ENCODE results near the gene SMARCC1.

Gene SMARCC1

GRCh38 chr3:47556351-47556750, 225.3 kb downstream of the SMARCC1 start:
- DNase-seq (ENCODE audit: low spot score) = no peak
- no peak for TF ChIP-seq CTCF (IDR thresholded peaks at IDR 0.05; ENCODE audit: borderline replicate concordance, control extremely low read depth, extremely low read depth, insufficient read depth, missing control alignments)
- in situ Hi-C loops (cut with MboI; ENCODE audit: low sequenced_read_pairs, unreplicated experiment) = no loop called here

- in situ Hi-C loops (cut with MboI; ENCODE audit: low sequenced_read_pairs, unreplicated experiment) = no loop called here
- no peak for TF ChIP-seq CTCF (IDR thresholded peaks at IDR 0.05; ENCODE audit: borderline replicate concordance, control extremely low read depth, extremely low read depth, insufficient read depth, missing control alignments)
- DNase-seq (ENCODE audit: low spot score) = no peak
Observed at GRCh38 chr3:47554335-47554734, 227.4 kb downstream of the SMARCC1 start.

- no peak for DNase-seq (ENCODE audit: low spot score)
- in situ Hi-C loops (cut with MboI; ENCODE audit: low sequenced_read_pairs, unreplicated experiment) = no loop called here
- no peak for TF ChIP-seq CTCF (IDR thresholded peaks at IDR 0.05; ENCODE audit: borderline replicate concordance, control extremely low read depth, extremely low read depth, insufficient read depth, missing control alignments)
Observed at GRCh38 chr3:47553407-47553806, 228.3 kb downstream of the SMARCC1 start.

DNA sequence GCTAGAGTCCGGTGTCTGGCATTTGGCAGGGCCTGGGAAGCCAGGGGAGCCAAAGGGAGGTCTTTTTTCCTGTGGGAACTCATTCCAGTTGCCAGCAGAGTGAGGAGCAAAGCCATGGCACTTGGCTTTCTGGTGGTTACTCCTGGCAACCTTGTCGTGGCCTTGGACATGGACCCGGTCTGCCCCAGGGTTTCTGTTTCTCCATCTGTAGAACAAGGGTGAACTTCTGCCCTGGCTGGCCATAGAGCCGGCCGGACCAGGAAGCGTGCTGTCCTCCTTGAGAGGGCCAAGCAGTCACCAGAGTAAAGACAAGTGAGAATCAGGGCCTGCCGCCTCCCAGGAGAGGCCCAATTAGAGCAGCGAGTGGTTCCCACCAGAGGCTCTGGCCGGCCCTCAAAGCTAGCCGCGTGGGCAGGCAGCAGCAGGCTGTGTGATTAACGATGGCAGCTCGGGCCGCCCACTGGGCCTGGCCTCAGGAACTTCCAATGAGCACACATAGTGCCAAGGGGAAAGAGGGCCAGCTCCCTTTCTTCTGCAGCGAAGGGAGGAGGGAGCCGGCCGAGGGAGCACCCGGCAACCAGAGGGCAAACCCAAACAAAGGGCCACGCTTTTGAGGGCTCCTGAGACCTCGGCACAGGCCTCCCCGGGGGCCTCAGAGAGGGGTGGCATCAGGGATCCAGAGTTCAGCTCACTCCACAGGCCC, 239.1 kb downstream of the SMARCC1 start:
- no peak for DNase-seq (ENCODE audit: low spot score)
- TF ChIP-seq CTCF (IDR thresholded peaks at IDR 0.05; ENCODE audit: borderline replicate concordance, control extremely low read depth, extremely low read depth, insufficient read depth, missing control alignments) = no peak
- in situ Hi-C loops (cut with MboI; ENCODE audit: low sequenced_read_pairs, unreplicated experiment) = loop anchor here (25.0 kb wide), 1 partner anchor 620 kb away; no protein-coding TSS in a partner anchor

DNA sequence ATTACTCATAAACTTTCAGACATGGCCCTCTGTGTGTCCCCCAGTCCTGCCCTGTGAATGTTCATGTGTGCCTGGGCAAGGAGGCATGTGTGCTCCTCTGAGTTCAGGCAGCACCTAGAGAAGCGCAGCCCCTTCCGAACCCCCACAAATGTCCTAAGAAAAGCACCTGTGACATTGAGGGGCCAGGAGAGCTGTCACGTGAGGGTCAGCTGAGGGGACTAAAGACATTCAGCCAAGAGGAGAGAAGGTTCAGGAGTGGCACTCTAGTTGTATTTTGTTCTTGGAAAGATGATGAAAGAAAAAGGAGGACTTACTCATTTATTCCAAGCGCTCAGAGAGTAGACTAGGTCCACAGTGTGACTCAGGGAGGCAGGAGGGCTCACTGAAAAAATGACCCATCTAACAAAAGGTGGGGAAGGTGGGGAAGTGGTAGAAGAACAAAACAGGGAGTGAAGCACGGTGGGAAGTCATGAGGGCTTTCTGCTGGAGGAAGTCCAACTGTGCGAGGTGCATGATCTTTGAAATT, 240.0 kb downstream of the SMARCC1 start:
- in situ Hi-C loops (cut with MboI; ENCODE audit: low sequenced_read_pairs, unreplicated experiment) = loop anchor here (25.0 kb wide), 1 partner anchor 621 kb away; no protein-coding TSS in a partner anchor
- TF ChIP-seq CTCF (IDR thresholded peaks at IDR 0.05; ENCODE audit: borderline replicate concordance, control extremely low read depth, extremely low read depth, insufficient read depth, missing control alignments) = no peak
- DNase-seq (ENCODE audit: low spot score) = no peak

- in situ Hi-C loops (cut with MboI; ENCODE audit: low sequenced_read_pairs, unreplicated experiment) = loop anchor here (25.0 kb wide), 1 partner anchor 622 kb away; no protein-coding TSS in a partner anchor
- DNase-seq (ENCODE audit: low spot score) = no peak
Observed at GRCh38 chr3:47540281-47540680, 241.4 kb downstream of the SMARCC1 start.

More at GRCh38 chr3:47540281-47540680, 241.4 kb downstream of the SMARCC1 start:
- no peak for TF ChIP-seq CTCF (IDR thresholded peaks at IDR 0.05; ENCODE audit: borderline replicate concordance, control extremely low read depth, extremely low read depth, insufficient read depth, missing control alignments)

Data from GM13976 (cell line).